Fibroblast of peridontal ligament (primary cell): Measurements from ENCODE around the gene NIPBL.
A peak's percentile ranks its signal among the peaks of the same experiment; 100 is the strongest.
"Not testable (repeated sequence)": the region's sequence is repeated elsewhere in the genome, so short reads cannot be mapped to it uniquely, and the experiment has no call there.

Source experiments
- DNase-seq: peaks from one replicate; pipeline ENCODE4 v3.0.0-alpha.2; 2010; ENCODE audit errors: extremely low read depth

The NIPBL gene

GRCh38 chr5:36945687-36946086 is 69.1 kb downstream of the NIPBL start:
- DNase-seq, result no peak

GRCh38 chr5:36946101-36946500 is 69.5 kb downstream of the NIPBL start:
- peak; percentile 27 for DNase-seq

DNA sequence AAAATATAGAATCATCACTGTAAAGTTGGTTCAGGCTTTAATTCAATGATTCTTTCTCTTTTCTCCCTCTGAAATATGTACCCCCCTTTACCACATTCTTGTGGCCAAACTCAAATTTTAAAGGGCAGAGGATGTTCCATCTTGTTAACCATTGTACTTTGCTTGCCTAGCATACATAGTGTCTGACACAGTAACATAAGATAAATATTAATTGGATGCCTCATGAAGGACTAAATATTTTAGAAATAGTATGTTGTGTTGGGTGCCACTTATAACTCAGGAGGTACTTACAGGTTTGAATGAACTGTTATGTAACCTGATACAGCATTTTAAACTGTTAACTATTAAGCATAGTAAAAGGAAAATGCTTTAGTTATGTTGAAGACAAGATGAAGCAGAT is 71.5 kb downstream of the NIPBL start:
- peak; percentile 56 for DNase-seq

- DNase-seq, result no peak
These were observed 72.1 kb downstream of the NIPBL start for GRCh38 chr5:36948650-36949049.

- DNase-seq, result no peak
These were observed 73.0 kb downstream of the NIPBL start for GRCh38 chr5:36949593-36949992.

DNA sequence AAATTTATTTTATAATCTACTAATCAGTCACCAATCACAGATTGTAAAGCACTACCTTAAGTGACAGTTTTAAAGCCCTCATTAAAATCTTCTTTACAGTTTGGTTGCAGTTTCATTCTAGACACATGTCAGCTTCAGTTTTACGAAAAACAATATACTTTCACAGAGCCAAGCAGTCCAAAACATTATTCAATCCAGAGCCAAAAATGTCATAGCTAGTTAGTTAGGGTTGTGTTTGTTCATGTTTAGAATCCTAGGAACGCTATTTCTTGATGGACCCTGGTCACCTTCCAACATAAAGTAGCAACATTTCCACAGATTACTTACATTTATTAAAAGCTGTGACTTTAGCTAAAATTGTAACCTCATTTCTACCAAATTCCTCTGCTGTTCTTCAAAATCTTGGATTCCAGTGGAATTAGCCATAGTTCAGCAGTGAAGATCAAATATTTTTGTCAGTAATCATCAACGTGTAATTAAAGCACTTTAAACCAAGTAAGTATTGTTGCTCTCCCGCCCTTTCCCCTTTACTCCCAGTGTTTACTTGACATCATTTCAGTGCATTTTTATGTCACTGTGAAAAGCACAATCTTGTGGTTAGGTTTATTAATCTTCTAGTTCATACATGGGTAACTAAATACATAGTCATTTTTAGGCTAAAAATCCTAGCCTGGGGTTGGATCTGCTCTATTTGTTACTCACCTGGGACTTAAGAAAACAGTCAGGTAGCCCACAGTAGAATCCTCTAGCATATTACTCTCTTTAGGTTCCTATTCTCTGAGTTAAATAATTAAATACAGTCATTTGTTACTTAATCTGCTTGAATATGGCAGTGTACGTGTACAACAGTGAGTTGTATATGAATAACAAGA is 74.3 kb downstream of the NIPBL start:
- peak; percentile 72 for DNase-seq

GRCh38 chr5:36953043-36953442 is 76.5 kb downstream of the NIPBL start:
- no peak for DNase-seq

DNA sequence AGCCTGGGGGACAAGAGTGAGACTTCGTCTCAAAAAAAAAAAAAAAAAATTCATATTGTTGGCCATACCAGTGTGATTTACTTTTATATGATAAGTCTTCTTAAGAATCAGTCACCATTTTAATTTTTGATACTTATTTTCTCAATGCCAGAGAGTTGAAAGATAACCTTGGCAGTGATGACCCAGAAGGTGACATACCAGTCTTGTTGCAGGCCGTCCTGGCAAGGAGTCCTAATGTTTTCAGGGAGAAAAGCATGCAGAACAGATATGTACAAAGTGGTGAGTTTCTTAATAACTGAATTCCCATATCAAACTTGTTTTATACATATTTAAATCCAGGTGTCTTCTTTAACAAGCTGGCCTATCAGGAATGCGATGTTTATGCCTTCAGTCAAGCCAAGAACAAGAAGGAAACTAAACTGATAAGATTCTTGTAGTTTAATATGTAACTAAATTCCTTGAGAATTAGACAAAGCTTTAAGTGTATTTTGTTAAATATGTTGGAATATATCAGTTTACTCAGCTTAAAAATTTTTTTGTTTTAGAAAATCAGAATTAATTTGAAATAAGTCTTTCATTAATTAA is 81.5 kb downstream of the NIPBL start:
- no peak for DNase-seq

GRCh38 chr5:36958612-36959011 is 82.0 kb downstream of the NIPBL start:
- DNase-seq, result no peak

GRCh38 chr5:36965179-36965578 is 88.6 kb downstream of the NIPBL start:
- no peak for DNase-seq

GRCh38 chr5:36969700-36970395 is 93.3 kb downstream of the NIPBL start:
- DNase-seq, result no peak

- DNase-seq, result no peak
These were observed 101.6 kb downstream of the NIPBL start for GRCh38 chr5:36978196-36978595.

GRCh38 chr5:36982146-36982545 is 105.6 kb downstream of the NIPBL start:
- DNase-seq, result no peak

DNA sequence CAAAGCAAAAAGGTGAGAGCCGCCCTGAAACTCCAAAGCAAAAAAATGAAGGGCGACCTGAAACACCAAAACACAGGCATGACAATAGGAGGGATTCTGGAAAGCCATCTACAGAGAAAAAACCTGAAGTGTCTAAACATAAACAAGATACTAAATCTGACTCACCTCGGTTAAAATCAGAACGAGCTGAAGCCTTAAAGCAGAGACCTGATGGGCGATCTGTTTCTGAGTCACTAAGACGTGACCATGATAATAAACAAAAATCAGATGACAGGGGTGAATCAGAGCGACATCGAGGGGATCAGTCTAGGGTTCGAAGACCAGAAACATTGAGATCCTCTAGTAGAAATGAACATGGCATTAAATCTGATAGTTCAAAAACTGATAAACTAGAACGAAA is 108.8 kb downstream of the NIPBL start:
- no peak for DNase-seq

DNA sequence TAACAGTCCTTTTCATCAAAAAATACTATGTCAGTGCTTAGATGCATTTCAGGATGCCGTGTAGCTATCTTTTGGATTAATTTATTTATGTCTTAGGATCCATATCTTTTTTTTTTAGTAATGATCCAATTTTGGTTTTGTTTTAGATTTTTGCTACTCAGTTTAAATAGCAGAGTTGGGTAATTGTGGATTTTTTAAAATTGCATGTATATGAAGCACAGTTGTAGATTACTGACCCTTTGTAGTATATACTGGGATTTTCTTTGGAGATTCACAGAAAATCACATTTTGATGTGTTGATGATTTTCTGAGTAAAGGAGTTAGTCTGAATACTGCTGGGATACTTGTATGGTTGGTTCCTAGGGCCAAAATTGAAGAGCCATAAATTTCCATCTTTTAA is 111.8 kb downstream of the NIPBL start:
- no peak for DNase-seq

DNA sequence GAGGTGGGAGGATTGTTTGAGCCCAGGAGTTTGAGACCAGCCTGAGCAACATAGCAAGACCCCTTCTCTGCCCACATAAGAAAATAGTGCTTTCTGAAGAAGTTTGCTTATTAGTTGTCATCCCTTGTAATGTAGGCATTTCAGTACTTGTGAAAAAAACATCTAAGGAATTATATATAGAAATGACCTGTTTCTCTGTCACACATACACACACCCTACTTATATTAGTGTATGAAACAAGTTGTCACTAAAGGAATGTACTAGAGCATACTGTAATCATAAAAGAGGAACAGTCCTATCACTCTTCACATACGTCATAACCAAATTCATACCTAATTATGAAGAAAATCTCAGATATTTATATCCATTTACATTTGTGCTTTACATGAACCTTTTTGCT is 122.0 kb downstream of the NIPBL start:
- DNase-seq, result no peak

- no peak for DNase-seq
These were observed 125.7 kb downstream of the NIPBL start for GRCh38 chr5:37002176-37002751.

DNA sequence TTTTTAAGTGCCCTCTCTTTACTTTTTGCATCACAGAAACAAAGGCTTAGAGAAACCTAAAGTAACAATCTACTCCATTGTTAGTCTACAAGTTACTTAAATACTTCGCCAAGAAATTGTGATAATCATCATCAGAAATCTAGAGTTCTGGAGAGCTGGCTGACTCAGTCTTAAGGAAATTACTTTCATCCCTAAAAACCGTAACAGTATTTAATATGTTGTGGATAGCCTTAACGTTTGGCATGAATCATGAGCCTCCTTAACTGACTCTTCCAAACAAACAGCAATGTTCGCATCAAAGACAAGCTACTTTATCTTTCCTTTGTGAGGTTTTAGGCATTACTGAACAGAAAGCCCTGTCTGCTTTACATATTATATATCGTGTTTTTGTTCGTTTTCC is 128.7 kb downstream of the NIPBL start:
- DNase-seq, result peak; percentile 38

DNA sequence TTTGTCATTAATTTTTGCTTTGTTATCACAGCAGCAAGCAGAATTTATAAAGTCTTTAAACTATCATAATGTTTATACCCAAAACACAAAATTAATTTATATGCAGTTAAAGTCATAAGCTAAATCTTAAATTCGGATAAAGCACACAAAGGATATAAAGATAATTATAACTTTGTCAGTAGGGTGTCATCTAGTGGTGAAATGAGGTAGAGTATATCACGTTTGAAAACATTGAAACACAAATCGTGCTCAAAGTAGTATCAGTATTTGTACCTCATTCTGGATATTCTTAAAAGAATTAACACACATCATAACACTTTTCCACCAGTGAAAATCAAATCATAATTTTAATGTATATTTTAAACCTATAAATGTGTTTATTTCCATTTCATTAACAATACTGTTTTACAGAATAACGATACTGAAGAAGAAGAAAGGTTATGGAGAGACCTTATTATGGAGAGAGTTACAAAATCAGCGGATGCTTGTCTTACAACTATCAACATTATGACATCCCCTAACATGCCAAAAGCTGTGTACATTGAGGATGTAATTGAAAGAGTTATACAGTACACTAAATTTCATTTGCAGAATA is 129.5 kb downstream of the NIPBL start:
- peak; percentile 62 for DNase-seq

DNA sequence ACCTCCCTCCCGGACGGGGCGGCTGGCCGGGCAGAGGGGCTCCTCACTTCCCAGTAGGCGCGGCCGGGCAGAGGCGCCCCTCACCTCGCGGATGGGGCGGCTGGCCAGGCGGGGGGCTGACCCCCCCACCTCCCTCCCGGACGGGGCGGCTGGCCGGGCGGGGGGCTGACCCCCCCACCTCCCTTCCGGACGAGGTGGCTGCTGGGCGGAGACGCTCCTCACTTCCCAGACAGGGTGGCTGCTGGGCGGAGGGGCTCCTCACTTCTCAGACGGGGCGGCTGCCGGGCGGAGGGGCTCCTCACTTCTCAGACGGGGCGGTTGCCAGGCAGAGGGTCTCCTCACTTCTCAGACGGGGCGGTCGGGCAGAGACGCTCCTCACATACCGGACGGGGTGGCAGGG is 136.6 kb downstream of the NIPBL start:
- DNase-seq, result not testable (repeated sequence)

- DNase-seq, result no peak
These were observed 137.8 kb downstream of the NIPBL start for GRCh38 chr5:37014321-37014720.
